GM21515 (cell line): Measurements from ENCODE around the gene THOC5.
"Not testable (repeated sequence)": the region's sequence is repeated elsewhere in the genome, so short reads cannot be mapped to it uniquely, and the experiment has no call there.

ENCODE experiments used
- ATAC-seq: cut with Tn5 transposase; IDR thresholded peaks from one replicate; pipeline ENCODE4 v1.9.1; 2021; ENCODE audit not compliant: unreplicated experiment

The THOC5 gene

GRCh38 chr22:29511126-29511862 lies 42.3 kb downstream of the THOC5 start:
- no peak for ATAC-seq

- no peak for ATAC-seq
Observed at GRCh38 chr22:29510542-29510941, 43.0 kb downstream of the THOC5 start.

GRCh38 chr22:29509815-29510214 lies 43.7 kb downstream of the THOC5 start:
- ATAC-seq, result no peak

GRCh38 chr22:29509298-29509697 lies 44.3 kb downstream of the THOC5 start:
- ATAC-seq, result no peak

- no peak for ATAC-seq
Observed at GRCh38 chr22:29503811-29504372, 49.7 kb downstream of the THOC5 start.

- no peak for ATAC-seq
Observed at GRCh38 chr22:29499852-29500251, 53.7 kb downstream of the THOC5 start.

GRCh38 chr22:29493636-29494035 lies 59.9 kb downstream of the THOC5 start:
- no peak for ATAC-seq

GRCh38 chr22:29491012-29491411 lies 62.5 kb downstream of the THOC5 start:
- ATAC-seq, result no peak

GRCh38 chr22:29489127-29489780 lies 64.3 kb downstream of the THOC5 start:
- not testable (repeated sequence) for ATAC-seq

- ATAC-seq, result no peak
Observed at GRCh38 chr22:29487426-29487986, 66.1 kb downstream of the THOC5 start.

GRCh38 chr22:29485448-29485847 lies 68.1 kb downstream of the THOC5 start:
- ATAC-seq, result no peak

- no peak for ATAC-seq
Observed at GRCh38 chr22:29484642-29485041, 68.9 kb downstream of the THOC5 start.

GRCh38 chr22:29483254-29483653 lies 70.3 kb downstream of the THOC5 start:
- no peak for ATAC-seq

- no peak for ATAC-seq
Observed at GRCh38 chr22:29482726-29483125, 70.8 kb downstream of the THOC5 start.

GRCh38 chr22:29482253-29482652 lies 71.3 kb downstream of the THOC5 start:
- ATAC-seq, result no peak

- no peak for ATAC-seq
Observed at GRCh38 chr22:29481265-29482000, 72.1 kb downstream of the THOC5 start.

- no peak for ATAC-seq
Observed at GRCh38 chr22:29480512-29481264, 72.9 kb downstream of the THOC5 start.

GRCh38 chr22:29480262-29480511 lies 73.4 kb downstream of the THOC5 start:
- ATAC-seq, result no peak

- no peak for ATAC-seq
Observed at GRCh38 chr22:29479417-29480261, 73.9 kb downstream of the THOC5 start, which contains the start of gene NEFH. NEFH (plus strand) TSS chr22:29480218; CDS start chr22:29480263, 45 bp downstream.
